IPS-20b (cell line): Measurements from ENCODE around the gene PWWP3B.
"Not testable (repeated sequence)": the region's sequence is repeated elsewhere in the genome, so short reads cannot be mapped to it uniquely, and the experiment has no call there.

Experiments used
- H3K27ac ChIP-seq: one replicate; pipeline ENCODE4 v1.5.1; 2013; ENCODE audit warnings: low read length
- H3K27me3 ChIP-seq: 2 replicates; pipeline ENCODE4 v1.6.1; 2013; ENCODE audit warnings: mild to moderate bottlenecking, low read length, inconsistent platforms; ENCODE audit not compliant: insufficient read depth
- H3K36me3 ChIP-seq: 2 replicates; pipeline ENCODE4 v1.6.1; 2013; ENCODE audit warnings: low read depth, mild to moderate bottlenecking, inconsistent platforms, low read length, moderate library complexity; ENCODE audit not compliant: insufficient read depth
- H3K4me1 ChIP-seq: 2 replicates; pipeline ENCODE4 v1.6.1; 2013; ENCODE audit warnings: mild to moderate bottlenecking, control low read depth, inconsistent platforms, low read length, moderate library complexity; ENCODE audit not compliant: insufficient read depth
- H3K4me3 ChIP-seq: 2 replicates; pipeline ENCODE4 v1.5.1; 2013; ENCODE audit warnings: mild to moderate bottlenecking, low read length, inconsistent platforms
- H3K9ac ChIP-seq: 2 replicates; pipeline ENCODE4 v1.6.1; 2013; ENCODE audit warnings: low read depth, mild to moderate bottlenecking, inconsistent platforms, low read length, moderate library complexity
- H3K9me3 ChIP-seq: 2 replicates; pipeline ENCODE4 v1.6.1; 2013; ENCODE audit warnings: mild to moderate bottlenecking, low read depth, low read length, inconsistent platforms; ENCODE audit not compliant: insufficient read depth

PWWP3B gene

GRCh38 chrX:106168107-106168506 lies at the start of gene PWWP3B:
Gene PWWP3B, plus strand, starts transcription at chrX:106168305. Its CDS starts 37,128 bp downstream, at chrX:106205433.
- H3K36me3 ChIP-seq = no peaks in the 10 kb centered on the region
- H3K27ac ChIP-seq = no peak within 1 kb of the TSS
- no peaks in the 10 kb centered on the region for H3K27me3 ChIP-seq
- no peaks in the 10 kb centered on the region; the same call in 1 of the 2 replicates for H3K4me1 ChIP-seq
- H3K4me3 ChIP-seq = peak within 1 kb of the TSS; percentile 65
- peak within 1 kb of the TSS; percentile 65; the same call in 1 of the 2 replicates for H3K9ac ChIP-seq
- no peaks in the 10 kb centered on the region for H3K9me3 ChIP-seq

GRCh38 chrX:106139048-106139447 lies 29.1 kb upstream of the PWWP3B start:
- no peaks in the 10 kb centered on the region for H3K27me3 ChIP-seq
- no peak overlapping the region for H3K4me3 ChIP-seq
- no peak overlapping the region for H3K27ac ChIP-seq
- no peaks in the 10 kb centered on the region for H3K9me3 ChIP-seq
- H3K36me3 ChIP-seq = no peaks in the 10 kb centered on the region
- H3K4me1 ChIP-seq = no peaks in the 10 kb centered on the region
- H3K9ac ChIP-seq = no peak overlapping the region

- no peak overlapping the region for H3K4me3 ChIP-seq
- H3K4me1 ChIP-seq = no peaks in the 10 kb centered on the region
- H3K27ac ChIP-seq = no peak overlapping the region
- H3K9me3 ChIP-seq = no peaks in the 10 kb centered on the region
- no peaks in the 10 kb centered on the region for H3K27me3 ChIP-seq
- no peaks in the 10 kb centered on the region for H3K36me3 ChIP-seq
- H3K9ac ChIP-seq = no peak overlapping the region
Measured at GRCh38 chrX:106144755-106145639, 23.1 kb upstream of the PWWP3B start.

GRCh38 chrX:106150701-106151100 lies 17.4 kb upstream of the PWWP3B start:
- no peaks in the 10 kb centered on the region for H3K27me3 ChIP-seq
- H3K4me3 ChIP-seq = no peak overlapping the region
- no peaks in the 10 kb centered on the region for H3K36me3 ChIP-seq
- H3K4me1 ChIP-seq = no peaks in the 10 kb centered on the region
- no peaks in the 10 kb centered on the region for H3K9me3 ChIP-seq
- no peak overlapping the region for H3K9ac ChIP-seq
- no peak overlapping the region for H3K27ac ChIP-seq

- H3K36me3 ChIP-seq = no peaks in the 10 kb centered on the region
- H3K4me3 ChIP-seq = no peak overlapping the region
- no peaks in the 10 kb centered on the region for H3K27me3 ChIP-seq
- H3K4me1 ChIP-seq = no peaks in the 10 kb centered on the region
- H3K9me3 ChIP-seq = no peaks in the 10 kb centered on the region
- H3K27ac ChIP-seq = no peak overlapping the region
- H3K9ac ChIP-seq = no peak overlapping the region
Measured at GRCh38 chrX:106159861-106160282, 8.2 kb upstream of the PWWP3B start.

- Histone ChIP-seq H3K4me3 (no peak overlapping the region), H3K27ac (no peak overlapping the region), H3K4me1 (no peaks in the 10 kb centered on the region; the same call in 1 of the 2 replicates), H3K27me3 (no peaks in the 10 kb centered on the region), H3K9ac (no peak overlapping the region), H3K9me3 (no peaks in the 10 kb centered on the region), H3K36me3 (no peaks in the 10 kb centered on the region)
Measured at GRCh38 chrX:106170318-106170717, 2.2 kb downstream of the PWWP3B start.

- H3K9ac ChIP-seq = no peak overlapping the region
- H3K4me3 ChIP-seq = no peak overlapping the region
- no peaks in the 10 kb centered on the region for H3K9me3 ChIP-seq
- no peaks in the 10 kb centered on the region for H3K27me3 ChIP-seq
- no peak overlapping the region for H3K27ac ChIP-seq
- no peaks in the 10 kb centered on the region; the same call in 1 of the 2 replicates for H3K4me1 ChIP-seq
- no peaks in the 10 kb centered on the region for H3K36me3 ChIP-seq
Measured at GRCh38 chrX:106171293-106171820, 3.3 kb downstream of the PWWP3B start.

- H3K27ac ChIP-seq = no peak overlapping the region
- no peaks in the 10 kb centered on the region for H3K9me3 ChIP-seq
- H3K27me3 ChIP-seq = no peaks in the 10 kb centered on the region
- no peaks in the 10 kb centered on the region for H3K36me3 ChIP-seq
- no peaks in the 10 kb centered on the region for H3K4me1 ChIP-seq
- H3K4me3 ChIP-seq = peak overlapping the region; percentile 66
- peak overlapping the region; percentile 63; the same call in 1 of the 2 replicates for H3K9ac ChIP-seq
Measured at GRCh38 chrX:106177106-106177981, 9.2 kb downstream of the PWWP3B start.

- H3K27me3 ChIP-seq = no peaks in the 10 kb centered on the region
Measured at GRCh38 chrX:106177982-106178321, 9.8 kb downstream of the PWWP3B start.

GRCh38 chrX:106178826-106179225 lies 10.7 kb downstream of the PWWP3B start:
- H3K27ac ChIP-seq = no peak overlapping the region
- H3K27me3 ChIP-seq = no peaks in the 10 kb centered on the region
- no peaks in the 10 kb centered on the region for H3K36me3 ChIP-seq
- H3K9ac ChIP-seq = no peak overlapping the region
- no peaks in the 10 kb centered on the region for H3K9me3 ChIP-seq
- no peak overlapping the region for H3K4me3 ChIP-seq
- H3K4me1 ChIP-seq = no peaks in the 10 kb centered on the region

More at GRCh38 chrX:106177982-106178321, 9.8 kb downstream of the PWWP3B start:
- Histone ChIP-seq H3K4me3 (no peak overlapping the region), H3K4me1 (no peaks in the 10 kb centered on the region), H3K36me3 (no peaks in the 10 kb centered on the region), H3K27ac (no peak overlapping the region), H3K9ac (no peak overlapping the region), H3K9me3 (no peaks in the 10 kb centered on the region)

- H3K27ac ChIP-seq, H3K9ac ChIP-seq, H3K4me3 ChIP-seq, H3K9me3 ChIP-seq, H3K36me3 ChIP-seq, H3K4me1 ChIP-seq, H3K27me3 ChIP-seq: not testable (repeated sequence)
Measured at GRCh38 chrX:106183685-106184084, 15.6 kb downstream of the PWWP3B start.
